HL-60 (cell line): ENCODE results near the gene TRMT10B.
A peak's percentile ranks its signal among the peaks of the same experiment; 100 is the strongest.

Experiments used
- DNase-seq, 2 experiments: peaks; one replicate each; pipeline ENCODE4 v3.0.0-alpha.2; 2010 to 2020; ENCODE audit warnings: low read depth in 1 of 2, low spot score in 1 of 2
- H3K27ac ChIP-seq: fragments of 250-450 bp; sonication (Bioruptor Pico); replicated peaks from 2 replicates; pipeline ENCODE4 v1.5.1; 2020; ENCODE audit warnings: mild to moderate bottlenecking, moderate library complexity
- H3K27me3 ChIP-seq: fragments of 250-450 bp; sonication (Bioruptor Pico); 2 replicates; pipeline ENCODE4 v1.5.1; 2021; ENCODE audit warnings: mild to moderate bottlenecking, moderate library complexity; ENCODE audit not compliant: insufficient read depth, poor library complexity, severe bottlenecking
- H3K4me3 ChIP-seq: replicated peaks from 2 replicates; pipeline ENCODE4 v1.5.1; 2011; ENCODE audit warnings: mild to moderate bottlenecking, control low read depth, low read length; ENCODE audit not compliant: insufficient read depth
- GABPA ChIP-seq: IDR thresholded peaks from 2 replicates; pipeline ENCODE4 v1.6.1; 2012; ENCODE audit warnings: low read depth
- POLR2AphosphoS5 ChIP-seq: IDR thresholded peaks from 2 replicates; pipeline ENCODE4 v1.6.1; 2012; ENCODE audit warnings: low read depth
- SPI1 ChIP-seq: IDR thresholded peaks from 2 replicates; pipeline ENCODE4 v1.6.1; 2012; ENCODE audit warnings: low read depth, mild to moderate bottlenecking, borderline replicate concordance
- TF ChIP-seq, protein P1 (sequence below): IDR thresholded peaks from one replicate; pipeline ENCODE4 v1.5.1; 2011; ENCODE audit warnings: low read length, control low read depth, inconsistent platforms; ENCODE audit not compliant: insufficient read depth
- TF ChIP-seq, protein P2 (sequence below): IDR thresholded peaks from 2 replicates; pipeline ENCODE4 v1.6.1; 2012; ENCODE audit warnings: low read depth; ENCODE audit not compliant: insufficient replicate concordance

The TRMT10B gene

DNA sequence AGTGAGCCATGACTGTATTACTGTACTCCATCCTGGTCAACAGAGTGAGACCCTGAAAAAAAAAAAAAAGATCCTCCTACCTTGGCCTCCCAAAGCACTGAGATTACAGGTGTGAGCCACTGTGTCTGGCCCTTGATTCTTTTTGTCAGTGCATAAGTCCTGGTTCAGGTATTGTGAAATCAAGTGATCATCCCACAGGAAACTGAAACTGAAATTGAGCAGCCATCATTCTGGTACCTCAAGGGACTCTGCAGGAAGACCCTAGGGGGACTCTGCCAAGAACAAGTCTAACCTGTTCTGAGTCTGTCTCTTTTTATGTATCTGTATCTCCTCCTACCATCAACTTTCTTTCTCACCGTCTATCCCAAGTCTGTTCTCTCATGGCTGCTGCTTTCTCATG lies 45.1 kb downstream of the TRMT10B start:
- Histone ChIP-seq H3K4me3 (no peak overlapping the region), H3K27ac (no peak overlapping the region), H3K27me3 (no peaks in the 10 kb centered on the region)
- no peak for DNase-seq
- TF ChIP-seq, protein P1, sequence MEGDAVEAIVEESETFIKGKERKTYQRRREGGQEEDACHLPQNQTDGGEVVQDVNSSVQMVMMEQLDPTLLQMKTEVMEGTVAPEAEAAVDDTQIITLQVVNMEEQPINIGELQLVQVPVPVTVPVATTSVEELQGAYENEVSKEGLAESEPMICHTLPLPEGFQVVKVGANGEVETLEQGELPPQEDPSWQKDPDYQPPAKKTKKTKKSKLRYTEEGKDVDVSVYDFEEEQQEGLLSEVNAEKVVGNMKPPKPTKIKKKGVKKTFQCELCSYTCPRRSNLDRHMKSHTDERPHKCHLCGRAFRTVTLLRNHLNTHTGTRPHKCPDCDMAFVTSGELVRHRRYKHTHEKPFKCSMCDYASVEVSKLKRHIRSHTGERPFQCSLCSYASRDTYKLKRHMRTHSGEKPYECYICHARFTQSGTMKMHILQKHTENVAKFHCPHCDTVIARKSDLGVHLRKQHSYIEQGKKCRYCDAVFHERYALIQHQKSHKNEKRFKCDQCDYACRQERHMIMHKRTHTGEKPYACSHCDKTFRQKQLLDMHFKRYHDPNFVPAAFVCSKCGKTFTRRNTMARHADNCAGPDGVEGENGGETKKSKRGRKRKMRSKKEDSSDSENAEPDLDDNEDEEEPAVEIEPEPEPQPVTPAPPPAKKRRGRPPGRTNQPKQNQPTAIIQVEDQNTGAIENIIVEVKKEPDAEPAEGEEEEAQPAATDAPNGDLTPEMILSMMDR = no peak
- TF ChIP-seq GABPA (no peak), POLR2AphosphoS5 (no peak)
- TF ChIP-seq, protein P2, sequence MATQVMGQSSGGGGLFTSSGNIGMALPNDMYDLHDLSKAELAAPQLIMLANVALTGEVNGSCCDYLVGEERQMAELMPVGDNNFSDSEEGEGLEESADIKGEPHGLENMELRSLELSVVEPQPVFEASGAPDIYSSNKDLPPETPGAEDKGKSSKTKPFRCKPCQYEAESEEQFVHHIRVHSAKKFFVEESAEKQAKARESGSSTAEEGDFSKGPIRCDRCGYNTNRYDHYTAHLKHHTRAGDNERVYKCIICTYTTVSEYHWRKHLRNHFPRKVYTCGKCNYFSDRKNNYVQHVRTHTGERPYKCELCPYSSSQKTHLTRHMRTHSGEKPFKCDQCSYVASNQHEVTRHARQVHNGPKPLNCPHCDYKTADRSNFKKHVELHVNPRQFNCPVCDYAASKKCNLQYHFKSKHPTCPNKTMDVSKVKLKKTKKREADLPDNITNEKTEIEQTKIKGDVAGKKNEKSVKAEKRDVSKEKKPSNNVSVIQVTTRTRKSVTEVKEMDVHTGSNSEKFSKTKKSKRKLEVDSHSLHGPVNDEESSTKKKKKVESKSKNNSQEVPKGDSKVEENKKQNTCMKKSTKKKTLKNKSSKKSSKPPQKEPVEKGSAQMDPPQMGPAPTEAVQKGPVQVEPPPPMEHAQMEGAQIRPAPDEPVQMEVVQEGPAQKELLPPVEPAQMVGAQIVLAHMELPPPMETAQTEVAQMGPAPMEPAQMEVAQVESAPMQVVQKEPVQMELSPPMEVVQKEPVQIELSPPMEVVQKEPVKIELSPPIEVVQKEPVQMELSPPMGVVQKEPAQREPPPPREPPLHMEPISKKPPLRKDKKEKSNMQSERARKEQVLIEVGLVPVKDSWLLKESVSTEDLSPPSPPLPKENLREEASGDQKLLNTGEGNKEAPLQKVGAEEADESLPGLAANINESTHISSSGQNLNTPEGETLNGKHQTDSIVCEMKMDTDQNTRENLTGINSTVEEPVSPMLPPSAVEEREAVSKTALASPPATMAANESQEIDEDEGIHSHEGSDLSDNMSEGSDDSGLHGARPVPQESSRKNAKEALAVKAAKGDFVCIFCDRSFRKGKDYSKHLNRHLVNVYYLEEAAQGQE = no peak

DNA sequence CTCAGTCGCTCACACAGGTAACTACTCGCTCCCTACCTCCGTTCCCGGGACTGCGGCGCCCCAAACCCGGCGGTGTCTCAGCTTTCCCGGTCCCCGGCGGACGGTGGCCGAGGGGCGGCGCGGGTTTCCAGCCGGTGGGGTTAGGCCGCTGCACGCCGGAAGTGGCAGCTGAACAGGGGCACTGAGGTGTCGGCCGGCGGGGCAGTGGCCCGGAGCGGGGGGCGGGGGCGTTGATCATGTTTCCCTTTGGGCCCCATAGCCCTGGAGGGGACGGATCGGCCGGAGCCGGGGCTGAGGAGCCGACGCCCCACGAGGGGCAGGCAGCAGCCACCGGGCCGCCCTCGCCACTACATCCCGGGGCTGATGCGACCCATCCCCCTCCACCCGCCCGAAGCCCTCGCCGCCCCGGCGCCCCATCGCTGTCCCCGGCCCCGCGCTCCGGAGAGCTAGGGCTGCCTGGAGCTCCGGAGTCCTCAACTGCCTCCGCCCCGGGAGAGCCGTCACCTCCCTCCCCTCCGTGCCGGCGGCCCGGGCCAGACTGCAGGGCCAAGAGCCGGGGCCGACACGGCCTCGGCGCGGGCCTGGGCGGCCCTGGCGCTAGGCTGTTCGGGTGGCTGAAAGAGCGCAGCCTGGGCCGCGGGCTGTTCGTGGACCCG lies 47.2 kb downstream of the TRMT10B start, which contains the start of gene DCAF10:
Gene DCAF10 (plus strand): TSS at position 167 of the 656 bp plus-strand sequence. CDS start 70 bp downstream, at position 237.
- peak; percentile 76 to 87 for DNase-seq
- Histone ChIP-seq H3K27ac (peak within 1 kb of the TSS; percentile 82), H3K27me3 (no peaks in the 10 kb centered on the region), H3K4me3 (peak within 1 kb of the TSS; percentile 87)
- TF ChIP-seq, protein P1 = no peak
- no peak for TF ChIP-seq SPI1
- TF ChIP-seq, protein P2 = peak; percentile 57
- TF ChIP-seq POLR2AphosphoS5 = peak; percentile 86
- peak; percentile 98 for TF ChIP-seq GABPA

DNA sequence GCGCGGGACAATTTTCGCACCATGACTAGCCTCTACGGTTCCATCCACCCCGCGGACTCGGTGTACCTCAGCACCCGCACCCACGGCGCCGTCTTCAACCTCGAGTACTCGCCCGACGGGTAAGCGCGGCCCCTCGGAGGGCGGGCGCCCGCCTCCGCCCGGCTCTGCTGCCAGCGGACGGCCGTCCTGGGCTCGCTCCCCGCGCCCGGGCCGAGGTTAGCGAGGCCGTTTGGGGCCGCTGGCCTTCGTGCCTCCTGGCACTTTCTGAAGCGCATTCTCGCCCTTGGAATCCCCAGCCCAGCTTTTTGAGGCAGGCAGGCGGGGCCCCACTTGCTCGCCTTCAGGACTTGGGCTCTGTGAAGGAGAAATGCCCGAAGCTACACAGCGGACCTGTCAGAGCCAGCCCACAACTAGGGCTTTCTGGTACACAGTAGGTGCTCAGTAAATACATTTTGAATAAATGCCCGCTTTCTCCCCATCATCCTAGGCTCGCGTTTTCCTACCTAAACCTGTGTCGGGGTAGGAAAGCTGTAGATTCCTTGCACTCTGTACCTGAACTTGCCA lies 47.8 kb downstream of the TRMT10B start:
- Histone ChIP-seq H3K27me3 (no peaks in the 10 kb centered on the region), H3K4me3 (peak overlapping the region; percentile 87), H3K27ac (peak overlapping the region; percentile 82)
- peak in 1 of 2 experiments; percentile 18 for DNase-seq
- TF ChIP-seq, protein P1 = no peak
- TF ChIP-seq, protein P2 = no peak
- no peak for TF ChIP-seq GABPA
